RWPE1 (cell line): ENCODE measurements around the gene FOXQ1.

Experiments
- CTCF ChIA-PET: fragments of 350-600 bp; sonication (Branson Sonifier 250); formaldehyde crosslinking; extraction: SDS; loops from one replicate; lab custom pipeline; 2021; lab: Yijun Ruan, JAX
- POLR2A ChIA-PET: fragments of 400-600 bp; formaldehyde crosslinking; extraction: SDS; loops from one replicate; lab custom pipeline; 2020; ENCODE audit warnings: antibody characterized with exemption; ENCODE audit not compliant: low non-redundant PET; lab: Yijun Ruan, JAX
- DNase-seq: peaks from one replicate; pipeline ENCODE4 v3.0.0; 2012; ENCODE audit warnings: low spot score
- H3K27ac ChIP-seq: fragments of 450-650 bp; 2 replicates; pipeline ENCODE4 v1.5.1; 2017
- CTCF ChIP-seq: fragments of 450-650 bp; conservative IDR thresholded peaks from 2 replicates; pipeline ENCODE4 v1.5.1; 2017; ENCODE audit warnings: low read depth, mild to moderate bottlenecking

Gene FOXQ1

DNA sequence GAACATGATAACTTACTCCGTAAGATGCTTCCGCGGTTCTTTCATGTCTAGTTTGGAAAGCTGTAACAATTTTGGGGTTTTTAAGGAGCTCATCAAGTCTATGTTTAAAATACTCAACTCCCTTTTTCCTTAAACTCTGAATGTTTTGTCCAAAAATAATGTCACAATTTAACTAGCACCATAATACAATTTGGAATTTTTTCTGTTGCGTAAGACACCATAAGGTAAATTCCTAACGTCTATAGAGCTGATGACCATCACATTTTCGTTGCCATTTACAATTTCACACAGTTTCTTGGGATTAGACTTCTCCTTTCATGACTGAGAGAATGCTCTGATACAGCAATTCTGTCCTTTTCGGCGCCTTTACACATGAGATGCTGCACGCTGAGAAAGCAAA, 50.7 kb downstream of the FOXQ1 start:
- no peak for TF ChIP-seq CTCF
- DNase-seq = no peak
- POLR2A ChIA-PET = no interaction called here
- CTCF ChIA-PET = no interaction called here
- no peak overlapping the region for H3K27ac ChIP-seq

- no peak for TF ChIP-seq CTCF
- no peak overlapping the region for H3K27ac ChIP-seq
- ChIA-PET CTCF (no interaction called here), POLR2A (no interaction called here)
- no peak for DNase-seq
Observed at GRCh38 chr6:1363298-1363697, 51.4 kb downstream of the FOXQ1 start.

DNA sequence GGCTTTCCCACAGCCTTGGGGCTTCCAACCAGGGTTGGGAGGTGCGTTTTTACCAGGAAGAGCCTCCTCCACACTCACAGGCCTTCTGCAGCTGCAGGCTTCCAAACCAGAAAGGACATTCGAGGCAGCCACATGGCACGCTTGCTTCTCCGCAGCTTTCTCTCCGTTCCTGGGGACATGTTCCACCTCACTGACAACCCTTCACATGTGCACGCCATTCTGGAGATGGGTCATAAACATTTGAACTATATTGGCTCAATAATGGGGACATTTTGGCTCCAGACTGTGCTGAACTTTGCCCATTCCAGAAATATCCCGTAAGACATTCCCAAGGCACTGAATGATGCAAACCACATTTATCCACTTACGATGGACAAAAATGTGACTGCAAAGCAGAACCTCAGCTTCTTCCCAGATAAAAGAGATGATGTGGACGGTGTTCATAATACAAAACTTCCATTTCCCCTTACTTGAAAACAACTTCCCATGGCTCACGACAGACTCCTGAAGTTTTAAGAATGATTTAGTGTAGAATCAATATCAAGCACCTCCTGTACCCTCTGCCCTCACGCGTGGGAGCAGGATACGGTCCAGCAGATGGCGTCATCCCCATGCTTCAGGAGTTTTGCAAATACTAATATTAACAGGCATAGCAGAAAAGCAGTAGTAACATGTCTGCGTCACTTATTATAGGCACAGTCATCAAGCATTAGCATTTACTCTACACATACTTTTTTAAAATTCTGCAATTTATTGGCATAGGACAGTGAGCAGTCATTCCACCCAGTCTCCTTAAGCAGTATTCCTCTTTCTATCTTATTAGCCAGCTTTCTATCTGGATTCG, 52.1 kb downstream of the FOXQ1 start:
- H3K27ac ChIP-seq = no peak overlapping the region
- CTCF ChIA-PET = no interaction called here
- no peak for DNase-seq
- POLR2A ChIA-PET = no interaction called here
- TF ChIP-seq CTCF = no peak
